Fibroblast of pulmonary artery (primary cell): Measurements from ENCODE around the gene ATP2B2.

Experiments
- DNase-seq: peaks from one replicate; pipeline ENCODE4 v3.0.0-alpha.2; 2010; ENCODE audit warnings: low read depth
- H3K4me3 ChIP-seq: replicated peaks from 2 replicates; pipeline ENCODE4 v1.5.1; 2011; ENCODE audit warnings: low read depth, mild to moderate bottlenecking, control low read depth, low read length, moderate library complexity
- CTCF ChIP-seq: IDR thresholded peaks from 2 replicates; pipeline ENCODE4 v1.5.1; 2011; ENCODE audit warnings: mild to moderate bottlenecking, control low read depth, low read length, inconsistent platforms; ENCODE audit errors: missing control alignments

Gene ATP2B2

GRCh38 chr3:10368512-10368911 lies 136.9 kb downstream of the ATP2B2 start:
- no peak for TF ChIP-seq CTCF
- H3K4me3 ChIP-seq = no peak overlapping the region
- DNase-seq = no peak

- no peak overlapping the region for H3K4me3 ChIP-seq
- no peak for TF ChIP-seq CTCF
- DNase-seq = no peak
These were observed 137.9 kb downstream of the ATP2B2 start for GRCh38 chr3:10367506-10367905.

DNA sequence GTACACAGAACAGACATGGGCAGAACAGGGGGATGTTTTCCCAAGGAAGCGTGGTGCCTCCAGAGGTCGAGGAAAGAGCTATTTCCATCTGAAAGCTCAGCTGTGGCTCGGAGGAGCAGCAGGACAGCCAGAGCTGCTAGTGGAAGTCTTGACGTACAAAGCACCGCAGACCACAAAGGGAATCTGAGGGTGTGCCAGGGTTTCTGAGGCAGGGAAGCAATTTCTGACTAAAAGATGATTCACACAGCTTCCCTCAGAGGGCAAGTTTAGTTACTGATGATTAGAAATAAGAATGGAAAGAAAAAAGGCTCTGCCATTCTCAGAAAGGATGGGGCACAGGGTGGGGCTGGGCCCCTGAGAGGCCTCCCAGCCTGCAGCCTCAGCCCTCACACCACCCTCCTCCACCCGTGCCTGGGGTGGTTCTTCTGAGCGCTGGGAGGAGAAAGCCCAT lies 138.7 kb downstream of the ATP2B2 start:
- H3K4me3 ChIP-seq = no peak overlapping the region
- no peak for TF ChIP-seq CTCF
- peak; percentile 97 for DNase-seq

DNA sequence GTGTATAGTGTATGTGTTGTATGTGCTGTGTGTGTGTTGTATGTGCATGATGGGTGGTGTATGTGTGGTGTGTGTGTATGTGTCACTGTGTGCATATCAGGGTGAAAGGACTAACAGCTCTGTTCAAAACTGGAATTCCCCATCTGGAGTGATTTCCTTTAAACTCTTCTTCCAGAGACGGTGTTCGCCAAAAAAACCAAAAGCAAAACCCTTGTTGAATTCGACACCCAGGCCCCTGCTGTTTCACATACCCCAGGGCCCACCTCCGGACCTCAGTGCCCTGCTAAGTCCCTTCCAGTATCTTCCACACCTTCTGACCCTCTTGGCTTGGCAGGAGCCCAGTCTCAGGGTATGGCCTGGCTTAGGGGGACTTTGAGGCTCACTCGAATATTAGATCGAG lies 139.6 kb downstream of the ATP2B2 start:
- no peak overlapping the region for H3K4me3 ChIP-seq
- DNase-seq = peak; percentile 27
- no peak for TF ChIP-seq CTCF

DNA sequence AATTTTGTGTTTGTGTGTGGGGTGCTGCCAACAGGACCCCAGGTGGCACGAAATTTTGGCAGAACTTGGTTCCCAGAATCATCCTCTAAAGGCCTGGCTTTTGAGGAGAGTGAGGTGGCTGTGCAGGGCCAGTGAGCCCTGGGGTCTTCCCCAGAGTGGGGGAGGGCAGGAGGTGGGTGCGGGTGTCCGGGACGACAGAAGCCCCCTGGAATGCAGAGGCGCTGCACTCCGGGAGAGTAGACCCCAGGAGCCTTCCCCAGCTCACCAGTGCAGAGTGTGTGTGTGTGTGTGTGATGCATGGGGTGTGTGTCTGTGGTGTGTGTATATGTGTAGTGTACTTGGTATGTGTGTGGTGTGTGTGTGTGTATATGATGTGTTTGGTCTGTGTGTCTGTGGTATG lies 140.1 kb downstream of the ATP2B2 start:
- no peak overlapping the region for H3K4me3 ChIP-seq
- no peak for DNase-seq
- no peak for TF ChIP-seq CTCF

GRCh38 chr3:10364806-10365205 lies 140.6 kb downstream of the ATP2B2 start:
- no peak for DNase-seq
- no peak for TF ChIP-seq CTCF
- no peak overlapping the region for H3K4me3 ChIP-seq

GRCh38 chr3:10363935-10364334 lies 141.5 kb downstream of the ATP2B2 start:
- TF ChIP-seq CTCF = no peak
- H3K4me3 ChIP-seq = no peak overlapping the region
- DNase-seq = no peak
